Neural progenitor cell (in vitro differentiated cells): ENCODE data around the gene TATDN3. TPM values are rescaled to one million over a fixed set of nuclear protein-coding genes. Genes with fewer than 3 reads are reported as not detected.
A peak's percentile ranks its signal among the peaks of the same experiment; 100 is the strongest.

Experiments
- DNase-seq: peaks from one replicate; pipeline ENCODE4 v3.0.0-alpha.2; 2016; ENCODE audit warnings: low spot score
- H2AFZ ChIP-seq: fragments of 200-600 bp; sonication (generic); replicated peaks from 2 replicates; pipeline ENCODE4 v1.6.1; 2016; ENCODE audit warnings: antibody characterized with exemption
- H3F3A ChIP-seq: fragments of 200-600 bp; sonication (generic); 2 replicates; pipeline ENCODE4 v1.6.1; 2016; ENCODE audit warnings: antibody characterized with exemption, low read depth
- H3K27ac ChIP-seq: fragments of 200-600 bp; sonication (generic); 2 replicates; pipeline ENCODE4 v1.5.1; 2016; ENCODE audit warnings: mild to moderate bottlenecking
- H3K27me3 ChIP-seq: fragments of 200-600 bp; sonication (generic); 2 replicates; pipeline ENCODE4 v1.6.1; 2016; ENCODE audit warnings: mild to moderate bottlenecking, moderate library complexity
- H3K36me3 ChIP-seq: fragments of 200-600 bp; sonication (generic); 2 replicates; pipeline ENCODE4 v1.5.1; 2016
- H3K4me1 ChIP-seq: fragments of 200-600 bp; sonication (generic); 2 replicates; pipeline ENCODE4 v1.6.1; 2016; ENCODE audit warnings: mixed run types
- H3K4me2 ChIP-seq: fragments of 200-600 bp; sonication (generic); 2 replicates; pipeline ENCODE4 v1.6.1; 2016
- H3K4me3 ChIP-seq: fragments of 200-600 bp; sonication (generic); 2 replicates; pipeline ENCODE4 v1.5.1; 2016
- H3K79me2 ChIP-seq: fragments of 200-600 bp; sonication (generic); 2 replicates; pipeline ENCODE4 v1.6.1; 2016; ENCODE audit warnings: low read depth
- H3K9ac ChIP-seq: fragments of 200-600 bp; sonication (generic); 2 replicates; pipeline ENCODE4 v1.6.1; 2016
- H3K9me3 ChIP-seq: fragments of 200-600 bp; sonication (generic); 2 replicates; pipeline ENCODE4 v1.5.1; 2016; ENCODE audit warnings: low read depth
- H4K20me1 ChIP-seq: fragments of 200-600 bp; sonication (generic); 2 replicates; pipeline ENCODE4 v1.6.1; 2016; ENCODE audit warnings: low read depth
- H3K27ac Mint-ChIP-seq: 3 replicates; pipeline ENCODE4 v1.8.0; 2021; ENCODE audit warnings: mixed read lengths
- H3K27me3 Mint-ChIP-seq: 2 replicates; pipeline ENCODE4 v1.8.0; 2022; ENCODE audit warnings: low read depth, mild to moderate bottlenecking, inconsistent platforms, moderate library complexity, mixed read lengths; ENCODE audit not compliant: insufficient read depth
- H3K36me3 Mint-ChIP-seq: 3 replicates; pipeline ENCODE4 v1.8.0; 2021; ENCODE audit warnings: mixed read lengths
- H3K4me1 Mint-ChIP-seq: 3 replicates; pipeline ENCODE4 v1.8.0; 2021; ENCODE audit warnings: mixed read lengths
- H3K4me3 Mint-ChIP-seq: 3 replicates; pipeline ENCODE4 v1.8.0; 2021; ENCODE audit warnings: mild to moderate bottlenecking, moderate library complexity, mixed read lengths
- H3K9me3 Mint-ChIP-seq: 3 replicates; pipeline ENCODE4 v1.8.0; 2020; ENCODE audit warnings: mixed read lengths
- CTCF ChIP-seq: fragments of 200-600 bp; sonication (generic); IDR thresholded peaks from 2 replicates; pipeline ENCODE4 v1.5.1; 2017; ENCODE audit warnings: antibody characterized with exemption, mild to moderate bottlenecking
- EZH2 ChIP-seq: fragments of 200-600 bp; sonication (generic); IDR thresholded peaks from 2 replicates; pipeline ENCODE4 v1.6.1; 2017; ENCODE audit warnings: antibody characterized with exemption, mild to moderate bottlenecking, moderate library complexity
- EZH2phosphoT487 ChIP-seq: fragments of 200-600 bp; sonication (generic); IDR thresholded peaks from 2 replicates; pipeline ENCODE4 v1.6.1; 2017; ENCODE audit warnings: antibody characterized with exemption
- total RNA-seq: library from RNA; depleted of rRNA; stranded (reverse); fragments of >200 nt; gene quantifications from 2 replicates; pipeline ENCODE4 v1.2.3, GENCODE V29; 2015; ENCODE audit warnings: low replicate concordance

TATDN3 gene
- total RNA-seq, 1 donor from 2014 or later = 18.8 TPM

- no peaks in the 10 kb centered on the region for H3K9me3 ChIP-seq
- H3K4me1 Mint-ChIP-seq = no peaks in the 10 kb centered on the region
- H3K27ac Mint-ChIP-seq = no peak within 1 kb of the TSS
- H3F3A ChIP-seq = no peaks in the 10 kb centered on the region
- peak within 1 kb of the TSS; percentile 13 for H3K4me2 ChIP-seq
- H3K9me3 Mint-ChIP-seq = no peaks in the 10 kb centered on the region
- no peaks in the 10 kb centered on the region for H3K27me3 ChIP-seq
- no peak for DNase-seq
- H3K27me3 Mint-ChIP-seq = no peaks in the 10 kb centered on the region
- no peak within 1 kb of the TSS for H3K9ac ChIP-seq
- H3K36me3 Mint-ChIP-seq = no peaks in the 10 kb centered on the region
- H4K20me1 ChIP-seq = no peaks in the 10 kb centered on the region
- no peak within 1 kb of the TSS for H3K4me3 ChIP-seq
- no peak within 1 kb of the TSS for H2AFZ ChIP-seq
- no peak within 1 kb of the TSS for H3K4me3 Mint-ChIP-seq
- H3K27ac ChIP-seq = no peak within 1 kb of the TSS
- no peaks in the 10 kb centered on the region for H3K36me3 ChIP-seq
- H3K79me2 ChIP-seq = no peaks in the 10 kb centered on the region
- peaks cover 4% of the 10 kb centered on the region for H3K4me1 ChIP-seq
- no peak for TF ChIP-seq EZH2phosphoT487
These were observed 55.9 kb downstream of the TATDN3 start, which contains the start of gene SPATA45 for GRCh38 chr1:212847549-212847948. SPATA45 (minus strand) TSS chr1:212847649; CDS start chr1:212836149, 11,500 bp downstream.

DNA sequence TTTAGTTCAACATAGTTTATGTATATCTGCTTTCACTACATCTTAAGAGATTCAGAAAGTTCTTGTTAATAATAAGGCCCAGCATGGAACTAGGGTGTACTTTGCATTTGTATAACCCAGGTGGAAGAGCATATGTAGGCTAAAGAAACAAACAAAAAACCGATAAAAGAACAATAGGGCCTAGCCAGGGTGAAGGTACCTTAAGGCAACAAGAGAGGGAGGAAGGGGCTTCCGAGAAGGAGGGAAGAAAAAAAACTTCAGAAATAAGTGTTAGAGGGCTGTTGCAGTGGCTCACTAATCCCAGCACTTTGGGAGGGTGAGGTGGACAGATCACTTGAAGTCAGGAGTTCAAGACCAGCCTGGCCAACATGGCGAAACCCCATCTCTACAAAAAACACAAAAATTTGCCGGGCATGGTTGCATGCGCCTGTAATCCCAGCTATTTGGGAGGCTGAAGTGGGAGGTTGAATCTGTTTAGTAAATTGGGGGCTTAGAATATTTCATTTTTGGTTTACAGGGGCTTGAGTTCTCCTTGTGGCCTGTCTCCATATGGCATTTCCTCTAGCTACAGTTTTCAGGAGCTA is 60.5 kb downstream of the TATDN3 start:
- Mint-ChIP-seq H3K27ac (no peak overlapping the region), H3K4me1 (peaks cover 9% of the 10 kb centered on the region), H3K9me3 (peaks cover 2% of the 10 kb centered on the region), H3K4me3 (no peak overlapping the region), H3K36me3 (peaks cover 4% of the 10 kb centered on the region), H3K27me3 (no peaks in the 10 kb centered on the region)
- Histone ChIP-seq H3K79me2 (peaks cover 6% of the 10 kb centered on the region), H3K9me3 (no peaks in the 10 kb centered on the region), H3F3A (peaks cover 6% of the 10 kb centered on the region), H2AFZ (no peak overlapping the region), H3K9ac (no peak overlapping the region), H3K4me1 (peaks cover 7% of the 10 kb centered on the region), H3K4me3 (no peak overlapping the region), H3K36me3 (no peaks in the 10 kb centered on the region), H3K4me2 (no peak overlapping the region), H3K27me3 (no peaks in the 10 kb centered on the region), H4K20me1 (no peaks in the 10 kb centered on the region), H3K27ac (no peak overlapping the region)
- TF ChIP-seq EZH2 (no peak), CTCF (no peak), EZH2phosphoT487 (no peak)
- DNase-seq = no peak

DNA sequence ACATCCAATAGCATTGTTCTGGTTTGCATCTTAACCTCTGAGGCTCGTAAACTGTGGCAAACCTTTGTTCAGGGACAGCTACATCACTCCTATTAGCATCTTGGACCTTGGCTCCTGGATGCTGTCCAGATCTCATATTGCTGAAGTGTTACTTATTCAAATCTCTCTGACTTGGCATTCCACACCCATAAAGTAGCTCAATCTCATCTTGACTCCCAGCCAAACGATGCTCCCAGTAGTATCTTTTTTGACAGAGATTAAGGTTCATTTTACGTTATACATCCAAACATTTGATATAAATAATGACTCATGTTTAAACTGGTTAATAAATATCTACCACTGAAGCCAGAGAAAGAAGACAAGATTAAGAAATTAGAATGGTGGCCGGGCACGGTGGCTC is 62.0 kb downstream of the TATDN3 start:
- no peak overlapping the region for H3K27ac Mint-ChIP-seq
- Histone ChIP-seq H3F3A (peaks cover 13% of the 10 kb centered on the region), H3K27me3 (no peaks in the 10 kb centered on the region), H3K4me1 (peaks cover 8% of the 10 kb centered on the region), H3K9me3 (no peaks in the 10 kb centered on the region), H4K20me1 (no peaks in the 10 kb centered on the region), H3K9ac (no peak overlapping the region), H3K79me2 (peaks cover 12% of the 10 kb centered on the region), H3K27ac (no peak overlapping the region), H2AFZ (no peak overlapping the region), H3K4me3 (no peak overlapping the region), H3K36me3 (no peaks in the 10 kb centered on the region), H3K4me2 (no peak overlapping the region)
- no peak overlapping the region for H3K4me3 Mint-ChIP-seq
- no peak for TF ChIP-seq EZH2phosphoT487
- TF ChIP-seq CTCF = no peak
- no peak for TF ChIP-seq EZH2
- H3K9me3 Mint-ChIP-seq = peaks cover 2% of the 10 kb centered on the region
- H3K4me1 Mint-ChIP-seq = peaks cover 12% of the 10 kb centered on the region
- H3K36me3 Mint-ChIP-seq = peaks cover 4% of the 10 kb centered on the region
- no peaks in the 10 kb centered on the region for H3K27me3 Mint-ChIP-seq
- no peak for DNase-seq

- H3K36me3 ChIP-seq = peaks cover 4% of the 10 kb centered on the region
- peak overlapping the region; percentile 21 for H3K27ac Mint-ChIP-seq
- H3K9me3 ChIP-seq = no peaks in the 10 kb centered on the region
- peaks cover 13% of the 10 kb centered on the region for H3F3A ChIP-seq
- peaks cover 2% of the 10 kb centered on the region for H3K9me3 Mint-ChIP-seq
- H3K4me3 ChIP-seq = peak overlapping the region; percentile 67
- H3K4me1 ChIP-seq = peaks cover 12% of the 10 kb centered on the region
- H3K27ac ChIP-seq = no peak overlapping the region
- peak overlapping the region; percentile 29 for H2AFZ ChIP-seq
- H3K36me3 Mint-ChIP-seq = peaks cover 7% of the 10 kb centered on the region
- no peak overlapping the region for H3K4me3 Mint-ChIP-seq
- no peaks in the 10 kb centered on the region for H3K27me3 Mint-ChIP-seq
- no peak for DNase-seq
- no peaks in the 10 kb centered on the region for H3K27me3 ChIP-seq
- TF ChIP-seq EZH2 (no peak), CTCF (no peak), EZH2phosphoT487 (no peak)
- H3K9ac ChIP-seq = no peak overlapping the region
- H3K4me2 ChIP-seq = peak overlapping the region; percentile 90
- peaks cover 17% of the 10 kb centered on the region for H3K4me1 Mint-ChIP-seq
- H3K79me2 ChIP-seq = peaks cover 43% of the 10 kb centered on the region
- peaks cover 24% of the 10 kb centered on the region for H4K20me1 ChIP-seq
These were observed 65.1 kb downstream of the TATDN3 start for GRCh38 chr1:212856755-212857154.
